HCT116 (cell line): ENCODE measurements around the gene CAPN5. TPM values are rescaled to one million over a fixed set of nuclear protein-coding genes. Genes with fewer than 3 reads are reported as not detected.

Source experiments
- ATAC-seq: fragments of 200-7000 bp; cut with Tn5 transposase; 2 replicates; pipeline ENCODE4 v1.9.1; 2020; ENCODE audit warnings: mild to moderate bottlenecking, moderate library complexity
- BruUV-seq: library from RNA; stranded (reverse); fragments of 400-500 nt; replicated peaks from 2 replicates; lab custom pipeline; 2021; lab: Mats Ljungman, UMichigan
- CTCF ChIA-PET: fragments of 300-600 bp; sonication (Branson Sonifier 250); formaldehyde crosslinking; loops from one replicate; lab custom pipeline; 2021; ENCODE audit warnings: antibody characterized with exemption; lab: Charles Lee
- POLR2A ChIA-PET: fragments of 300-600, 350-600 bp; sonication (Branson Sonifier 250); formaldehyde crosslinking; loops from one replicate; lab custom pipeline; 2021; ENCODE audit warnings: antibody characterized with exemption; lab: Charles Lee
- RAD21 ChIA-PET, 2 experiments: fragments of 300-600 bp; sonication (Branson Sonifier 250); formaldehyde crosslinking; loops; one replicate each; lab custom pipeline; 2023; ENCODE audit warnings: low total read pairs in 2 of 2; ENCODE audit not compliant: uncharacterized antibody in 2 of 2, unreplicated experiment in 2 of 2, low non-redundant PET in 1 of 2; lab: Charles Lee
- DNase-seq: peaks from one replicate; pipeline ENCODE4 v3.0.0-alpha.2; 2010; ENCODE audit warnings: low read depth, low spot score
- H2AFZ ChIP-seq: fragments of 200-600 bp; shearing (Covaris generic), sonication (generic); 2 replicates; pipeline ENCODE4 v1.6.1; 2017; ENCODE audit warnings: low read depth, mixed run types, mixed read lengths, antibody characterized with exemption, low read length; ENCODE audit not compliant: poor library complexity, severe bottlenecking
- H3K27ac ChIP-seq: 2 replicates; pipeline ENCODE4 v1.5.1; 2012; ENCODE audit warnings: low read depth, low read length
- H3K27me3 ChIP-seq: fragments of 200-600 bp; sonication (generic); 2 replicates; pipeline ENCODE4 v1.6.1; 2016; ENCODE audit warnings: mixed run types, low read length, mixed read lengths; ENCODE audit not compliant: insufficient read depth
- H3K36me3 ChIP-seq, 2 experiments: fragments of 200-500 bp in 1 of 2; fragments of 200-600 bp in 1 of 2; sonication (Bioruptor generic) in 1 of 2; sonication (generic) in 1 of 2; 2 replicates each; pipeline versions ENCODE4 v1.5.1 to v1.6.1; 2014 to 2016; ENCODE audit warnings: low read length in 2 of 2, inconsistent platforms in 1 of 2, mixed read lengths in 1 of 2, mixed run types in 1 of 2; ENCODE audit not compliant: insufficient read depth in 2 of 2, control insufficient read depth in 1 of 2
- H3K4me1 ChIP-seq, 2 experiments: fragments of 200-600 bp in 1 of 2; sonication (generic) in 1 of 2; 2 replicates each; pipeline versions ENCODE4 v1.5.1 to v1.6.1; 2012 to 2017; ENCODE audit warnings: low read length in 2 of 2, inconsistent platforms in 1 of 2, mild to moderate bottlenecking in 1 of 2, mixed read lengths in 1 of 2, mixed run types in 1 of 2, moderate library complexity in 1 of 2; ENCODE audit not compliant: insufficient read depth in 2 of 2, control insufficient read depth in 1 of 2
- H3K4me2 ChIP-seq: fragments of 200-600 bp; sonication (generic); 2 replicates; pipeline ENCODE4 v1.6.1; 2017; ENCODE audit warnings: mixed run types, low read length, mixed read lengths
- H3K4me3 ChIP-seq, 2 experiments: fragments of 200-600 bp in 1 of 2; sonication (generic) in 1 of 2; replicated peaks in 1 of 2; 2 replicates each; pipeline ENCODE4 v1.5.1; 2011 to 2016; ENCODE audit warnings: low read length in 2 of 2, control low read depth in 1 of 2, low read depth in 1 of 2, mild to moderate bottlenecking in 1 of 2, mixed read lengths in 1 of 2, mixed run types in 1 of 2
- H3K79me2 ChIP-seq: fragments of 200-600 bp; sonication (generic); 2 replicates; pipeline ENCODE4 v1.6.1; 2017; ENCODE audit warnings: mild to moderate bottlenecking, mixed run types, low read length, moderate library complexity, mixed read lengths; ENCODE audit not compliant: insufficient read depth
- H3K9ac ChIP-seq: fragments of 200-600 bp; sonication (generic); 2 replicates; pipeline ENCODE4 v1.6.1; 2016; ENCODE audit warnings: low read length, mixed read lengths
- H3K9me2 ChIP-seq: fragments of 200-600 bp; sonication (generic), shearing (Covaris generic); 2 replicates; pipeline ENCODE4 v1.6.1; 2017; ENCODE audit warnings: mixed run types, mild to moderate bottlenecking, moderate library complexity; ENCODE audit not compliant: insufficient read depth
- H3K9me3 ChIP-seq, 2 experiments: fragments of 200-500 bp in 1 of 2; fragments of 200-600 bp in 1 of 2; sonication (Bioruptor generic) in 1 of 2; sonication (generic) in 1 of 2; 2 replicates each; pipeline ENCODE4 v1.6.1; 2014 to 2017; ENCODE audit warnings: low read length in 2 of 2, mixed read lengths in 2 of 2, inconsistent platforms in 1 of 2, low read depth in 1 of 2, mild to moderate bottlenecking in 1 of 2, mixed run types in 1 of 2, moderate library complexity in 1 of 2; ENCODE audit not compliant: control insufficient read depth in 1 of 2, insufficient read depth in 1 of 2
- H4K20me1 ChIP-seq: fragments of 200-600 bp; sonication (generic), shearing (Covaris generic); 2 replicates; pipeline ENCODE4 v1.6.1; 2017; ENCODE audit warnings: mixed run types, mild to moderate bottlenecking, moderate library complexity; ENCODE audit not compliant: insufficient read depth
- CBX3 ChIP-seq: IDR thresholded peaks from 2 replicates; pipeline ENCODE4 v1.6.1; 2012; ENCODE audit warnings: low read depth
- CEBPB ChIP-seq: IDR thresholded peaks from 2 replicates; pipeline ENCODE4 v1.6.1; 2012; ENCODE audit warnings: low read depth
- ELF1 ChIP-seq: IDR thresholded peaks from 2 replicates; pipeline ENCODE4 v1.6.1; 2012; ENCODE audit warnings: low read depth, borderline replicate concordance
- MAX ChIP-seq: IDR thresholded peaks from 2 replicates; pipeline ENCODE4 v1.6.1; 2012
- REST ChIP-seq: IDR thresholded peaks from 2 replicates; pipeline ENCODE4 v1.6.1; 2012; ENCODE audit warnings: low read depth
- SIN3A ChIP-seq: IDR thresholded peaks from 2 replicates; pipeline ENCODE4 v1.6.1; 2012; ENCODE audit warnings: low read depth
- SRF ChIP-seq: IDR thresholded peaks from 2 replicates; pipeline ENCODE4 v1.6.1; 2012; ENCODE audit warnings: low read depth
- YY1 ChIP-seq: IDR thresholded peaks from 2 replicates; pipeline ENCODE4 v1.6.1; 2011; ENCODE audit warnings: low read length, low read depth, moderate library complexity, mild to moderate bottlenecking; ENCODE audit not compliant: insufficient replicate concordance; ENCODE audit errors: extremely low read depth
- ZBTB33 ChIP-seq: IDR thresholded peaks from 2 replicates; pipeline ENCODE4 v1.6.1; 2011; ENCODE audit warnings: mild to moderate bottlenecking, low read length, moderate library complexity; ENCODE audit not compliant: insufficient replicate concordance; ENCODE audit errors: extremely low read depth
- intact Hi-C: fragments of 100-400 bp; cut with micrococcal nuclease; formaldehyde crosslinking; loops from 2 replicates; pipeline ENCODE4 v1.10.0; 2022
- total RNA-seq: library from RNA; stranded (reverse); gene quantifications from one replicate; pipeline ENCODE4 v1.2.1, GENCODE V29; 2021; ENCODE audit not compliant: unreplicated experiment

Gene CAPN5
- total RNA-seq, 1 experiment from 2014 or later, result 8.6 TPM

GRCh38 chr11:77167111-77167626, 100.4 kb downstream of the CAPN5 start:
- POLR2A ChIA-PET, result no interaction called here
- Histone ChIP-seq H4K20me1 (no peaks in the 10 kb centered on the region), H2AFZ (no peak overlapping the region), H3K4me2 (no peak overlapping the region), H3K27me3 (no peaks in the 10 kb centered on the region), H3K9me2 (no peaks in the 10 kb centered on the region), H3K4me1 (no peaks in the 10 kb centered on the region), H3K36me3 (no peaks in the 10 kb centered on the region), H3K9ac (no peak overlapping the region), H3K27ac (no peak overlapping the region), H3K9me3 (no peaks in the 10 kb centered on the region), H3K4me3 (no peak overlapping the region), H3K79me2 (no peaks in the 10 kb centered on the region)
- BruUV-seq, result no TSS peak
- intact Hi-C loops, result no loop called here
- no peak for TF ChIP-seq MAX
- no peak for TF ChIP-seq ZBTB33
- ATAC-seq (no peak), DNase-seq (no peak)
- CTCF ChIA-PET, result no interaction called here
- RAD21 ChIA-PET, result no interaction called here

GRCh38 chr11:77167791-77168190, 101.0 kb downstream of the CAPN5 start:
- intact Hi-C loops, result no loop called here
- no peak for DNase-seq
- no TSS peak for BruUV-seq
- no peak for TF ChIP-seq ZBTB33
- TF ChIP-seq SIN3A, result no peak
- TF ChIP-seq YY1, result no peak
- TF ChIP-seq SRF, result no peak
- TF ChIP-seq CBX3, result no peak
- TF ChIP-seq REST, result no peak
- no peak for TF ChIP-seq CEBPB
- no peak for TF ChIP-seq ELF1

More at GRCh38 chr11:77167791-77168190, 101.0 kb downstream of the CAPN5 start:
- Histone ChIP-seq H3K4me3 (no peak overlapping the region), H2AFZ (no peak overlapping the region), H3K4me1 (no peaks in the 10 kb centered on the region), H3K79me2 (no peaks in the 10 kb centered on the region), H4K20me1 (no peaks in the 10 kb centered on the region), H3K36me3 (no peaks in the 10 kb centered on the region), H3K27ac (no peak overlapping the region), H3K4me2 (no peak overlapping the region), H3K9me2 (no peaks in the 10 kb centered on the region), H3K27me3 (no peaks in the 10 kb centered on the region), H3K9me3 (no peaks in the 10 kb centered on the region), H3K9ac (no peak overlapping the region)
- ATAC-seq, result no peak
- ChIA-PET CTCF (no interaction called here), RAD21 (no interaction called here), POLR2A (no interaction called here)
